ENCODE measurements around the gene PHF2. TPM values are rescaled to one million over a fixed set of nuclear protein-coding genes. Genes with fewer than 3 reads are reported as not detected.

Gene PHF2
- polyA plus RNA-seq, 4 donors = 8.6 to 21.2 (median 12.8) TPM

DNA sequence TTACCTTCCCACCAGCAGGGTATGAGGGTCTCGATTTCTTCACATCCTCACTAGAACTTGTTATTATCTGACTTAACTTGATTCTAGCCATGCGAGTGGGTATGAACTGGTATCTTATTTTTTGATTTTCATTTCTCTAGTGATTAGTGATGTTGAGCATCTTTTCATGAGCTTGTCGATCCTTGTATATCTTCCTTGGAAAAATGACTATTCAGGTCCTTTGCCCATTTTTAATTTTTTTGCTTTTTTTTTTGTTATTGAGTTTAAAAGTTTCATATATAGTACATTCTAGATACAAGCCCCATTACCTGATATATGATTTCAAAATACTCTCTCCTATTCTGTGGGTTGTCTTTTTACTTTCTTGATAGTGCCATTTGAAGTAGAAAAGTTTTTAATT, 61.5 kb downstream of the PHF2 start:
- Histone ChIP-seq H3K4me1 (ENCODE audit: control insufficient read depth in 3 of 3, insufficient read depth in 2 of 3, low read depth in 1 of 3, low read length in 2 of 3) (no peaks in the 10 kb centered on the region), H3K36me3 (ENCODE audit: control insufficient read depth in 3 of 3, insufficient read depth in 2 of 3, low read depth in 1 of 3, low read length in 3 of 3) (peaks cover 8 to 49% (median 18%) of the 10 kb centered on the region in 3 donors), H3K4me3 (ENCODE audit: low read depth in 1 of 3, low read length in 3 of 3) (no peak overlapping the region), H3K27ac (ENCODE audit: low read depth in 1 of 3, low read length in 2 of 3) (no peak overlapping the region), H3K9me3 (ENCODE audit: control insufficient read depth in 2 of 2, insufficient read depth in 1 of 2, low read depth in 1 of 2, low read length in 1 of 2) (peaks cover 0 to 17% of the 10 kb centered on the region in 2 donors), H3K27me3 (ENCODE audit: control insufficient read depth in 3 of 3, insufficient read depth in 3 of 3, low read length in 3 of 3) (no peaks in the 10 kb centered on the region)
- FAIRE-seq (no peak), DNase-seq (no peak)
- 86 to 95% (median 93%) methylated on average over 3 of the region's 3 CpGs for WGBS, 3 donors

DNA sequence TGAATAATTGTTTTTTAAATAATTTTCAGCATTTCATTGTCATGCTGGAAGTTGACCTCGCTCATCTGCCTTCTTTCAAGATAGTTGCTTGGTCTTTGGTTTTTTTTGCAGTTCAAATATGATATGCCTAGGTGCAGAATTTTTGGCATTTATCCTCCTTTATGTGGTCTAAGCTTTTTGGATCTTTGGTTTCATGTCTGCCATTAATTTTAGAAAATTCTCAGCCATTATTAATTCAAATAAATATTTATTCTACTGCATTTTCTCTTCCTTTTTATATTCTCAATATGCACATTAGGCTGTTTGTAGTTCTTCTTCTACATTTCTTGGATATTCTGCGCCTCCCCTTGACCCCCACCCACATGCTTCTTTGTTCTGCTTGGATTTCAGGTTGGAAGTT, 63.6 kb downstream of the PHF2 start:
- Histone ChIP-seq H3K27ac (ENCODE audit: low read depth in 1 of 3, low read length in 2 of 3) (no peak overlapping the region), H3K9me3 (ENCODE audit: control insufficient read depth in 2 of 2, insufficient read depth in 1 of 2, low read depth in 1 of 2, low read length in 1 of 2) (peaks cover 0 to 17% of the 10 kb centered on the region in 2 donors), H3K4me3 (ENCODE audit: low read depth in 1 of 3, low read length in 3 of 3) (no peak overlapping the region), H3K4me1 (ENCODE audit: control insufficient read depth in 3 of 3, insufficient read depth in 2 of 3, low read depth in 1 of 3, low read length in 2 of 3) (no peaks in the 10 kb centered on the region), H3K36me3 (ENCODE audit: control insufficient read depth in 3 of 3, insufficient read depth in 2 of 3, low read depth in 1 of 3, low read length in 3 of 3) (peaks cover 7 to 48% (median 20%) of the 10 kb centered on the region in 3 donors), H3K27me3 (ENCODE audit: control insufficient read depth in 3 of 3, insufficient read depth in 3 of 3, low read length in 3 of 3) (no peaks in the 10 kb centered on the region)
- no peak for DNase-seq
- 95 to 100% (median 97%) methylated on average over 2 of the region's 2 CpGs for WGBS, 3 donors
- no peak for FAIRE-seq

DNA sequence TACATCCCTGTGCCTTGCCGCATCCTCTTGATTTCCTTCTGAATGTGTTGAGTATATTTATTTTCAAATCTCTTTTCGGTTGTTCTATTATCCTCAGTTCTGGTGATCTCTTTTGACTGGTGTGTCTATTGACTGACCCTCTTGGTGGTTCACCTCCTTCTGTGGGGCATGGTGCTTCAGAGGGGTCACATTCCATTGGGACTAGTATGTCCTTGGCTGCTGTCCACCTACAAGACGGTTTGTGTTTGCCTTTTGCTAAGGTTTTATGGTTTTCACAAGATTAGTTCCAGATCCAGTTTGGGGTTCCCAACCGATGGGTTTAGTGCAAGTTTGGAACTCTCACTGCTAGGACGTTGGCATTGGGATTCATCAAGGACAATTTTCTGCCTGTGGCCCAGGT, 66.6 kb downstream of the PHF2 start:
- peaks cover 4 to 51% (median 13%) of the 10 kb centered on the region in 3 donors for H3K36me3 ChIP-seq (ENCODE audit: control insufficient read depth in 3 of 3, insufficient read depth in 2 of 3, low read depth in 1 of 3, low read length in 3 of 3)
- WGBS, 3 donors = 82 to 85% (median 84%) methylated on average over 5 of the region's 5 CpGs
- no peak for FAIRE-seq
- no peak overlapping the region for H3K27ac ChIP-seq (ENCODE audit: low read depth in 1 of 3, low read length in 2 of 3)
- H3K9me3 ChIP-seq (ENCODE audit: control insufficient read depth in 2 of 2, insufficient read depth in 1 of 2, low read depth in 1 of 2, low read length in 1 of 2) = peaks cover 0 to 8% of the 10 kb centered on the region in 2 donors
- no peaks in the 10 kb centered on the region for H3K27me3 ChIP-seq (ENCODE audit: control insufficient read depth in 3 of 3, insufficient read depth in 3 of 3, low read length in 3 of 3)
- H3K4me1 ChIP-seq (ENCODE audit: control insufficient read depth in 3 of 3, insufficient read depth in 2 of 3, low read depth in 1 of 3, low read length in 2 of 3) = no peaks in the 10 kb centered on the region
- no peak overlapping the region for H3K4me3 ChIP-seq (ENCODE audit: low read depth in 1 of 3, low read length in 3 of 3)
- no peak for DNase-seq

DNA sequence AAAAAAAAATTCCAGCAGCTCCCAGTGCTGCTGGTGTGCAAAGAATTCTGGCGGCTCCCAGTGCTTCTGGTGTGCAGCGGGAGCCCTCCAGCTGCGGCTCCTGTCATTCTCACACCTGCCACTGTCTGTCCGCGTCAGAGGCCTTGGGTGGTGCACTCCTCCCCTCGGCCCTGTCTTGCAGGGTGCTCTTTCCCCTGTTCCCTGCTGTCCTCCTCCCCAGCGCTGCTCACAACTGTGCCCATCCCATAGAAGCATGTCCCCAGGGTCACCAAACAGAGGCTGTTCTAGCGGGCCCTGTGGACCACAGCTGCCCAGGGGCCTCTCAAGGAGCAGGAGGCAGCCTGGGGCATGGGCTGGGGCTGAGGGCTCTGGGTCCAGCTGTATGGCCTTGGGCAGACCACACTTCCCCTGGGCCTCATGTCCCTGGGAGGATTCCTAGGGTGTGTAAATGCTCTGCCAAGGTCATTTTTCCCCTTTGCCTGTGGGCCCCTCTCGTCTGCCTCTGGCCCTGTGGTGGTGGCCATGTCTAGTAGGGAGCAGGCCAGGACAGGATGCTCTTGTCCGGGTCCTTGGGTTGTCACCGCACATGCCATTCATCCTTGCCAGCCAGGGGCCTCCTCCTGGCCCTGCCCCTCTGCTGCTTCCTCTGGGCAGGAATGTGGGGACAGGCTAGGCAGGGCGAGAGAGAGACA, 68.2 kb downstream of the PHF2 start:
- H3K36me3 ChIP-seq (ENCODE audit: control insufficient read depth in 3 of 3, insufficient read depth in 2 of 3, low read depth in 1 of 3, low read length in 3 of 3) = peaks cover 4 to 52% (median 14%) of the 10 kb centered on the region in 3 donors
- DNase-seq (no peak), FAIRE-seq (no peak)
- no peaks in the 10 kb centered on the region for H3K27me3 ChIP-seq (ENCODE audit: control insufficient read depth in 3 of 3, insufficient read depth in 3 of 3, low read length in 3 of 3)
- no peak overlapping the region for H3K27ac ChIP-seq (ENCODE audit: low read depth in 1 of 3, low read length in 2 of 3)
- 88 to 94% (median 92%) methylated on average over 12 of the region's 12 CpGs for WGBS, 3 donors
- no peak overlapping the region for H3K4me3 ChIP-seq (ENCODE audit: low read depth in 1 of 3, low read length in 3 of 3)
- H3K9me3 ChIP-seq (ENCODE audit: control insufficient read depth in 2 of 2, insufficient read depth in 1 of 2, low read depth in 1 of 2, low read length in 1 of 2) = peaks cover 0 to 2% of the 10 kb centered on the region in 2 donors
- H3K4me1 ChIP-seq (ENCODE audit: control insufficient read depth in 3 of 3, insufficient read depth in 2 of 3, low read depth in 1 of 3, low read length in 2 of 3) = no peaks in the 10 kb centered on the region

DNA sequence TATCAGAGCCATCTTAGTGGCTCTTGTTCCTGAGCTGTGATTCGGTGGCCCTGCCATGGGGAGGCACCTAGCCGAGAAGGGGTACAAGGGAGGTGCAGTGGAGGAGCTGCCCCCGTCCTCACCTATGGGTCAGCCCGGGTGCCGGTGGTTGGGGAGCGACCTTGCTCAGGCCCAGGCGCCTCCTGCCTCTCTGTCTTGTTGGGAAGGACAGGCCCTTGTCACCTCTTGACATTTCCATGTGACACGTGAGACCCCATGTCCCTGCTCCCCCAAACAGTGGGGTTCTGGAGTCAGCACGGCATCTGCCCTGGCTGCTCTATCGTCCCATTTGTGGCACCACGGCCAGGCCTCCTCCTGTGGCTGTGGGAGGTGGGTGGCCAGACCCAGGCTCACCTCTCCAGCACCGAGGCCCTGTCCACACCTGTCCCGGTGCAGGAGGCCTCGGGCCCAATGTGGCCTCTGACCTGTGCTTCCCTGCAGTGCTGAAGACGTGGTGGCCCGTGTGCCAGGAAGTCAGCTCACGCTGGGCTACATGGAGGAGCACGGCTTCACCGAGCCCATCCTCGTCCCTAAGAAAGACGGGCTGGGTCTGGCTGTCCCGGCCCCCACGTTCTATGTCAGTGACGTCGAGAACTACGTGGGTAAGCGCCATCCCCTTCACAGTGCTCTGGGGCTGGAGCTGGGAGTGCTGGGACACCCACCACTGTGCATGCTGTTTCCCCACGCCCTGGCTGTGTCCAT, 68.9 kb downstream of the PHF2 start:
- no peak overlapping the region for H3K27ac ChIP-seq (ENCODE audit: low read depth in 1 of 3, low read length in 2 of 3)
- DNase-seq (no peak), FAIRE-seq (no peak)
- no peak overlapping the region for H3K4me3 ChIP-seq (ENCODE audit: low read depth in 1 of 3, low read length in 3 of 3)
- no peaks in the 10 kb centered on the region for H3K27me3 ChIP-seq (ENCODE audit: control insufficient read depth in 3 of 3, insufficient read depth in 3 of 3, low read length in 3 of 3)
- H3K36me3 ChIP-seq (ENCODE audit: control insufficient read depth in 3 of 3, insufficient read depth in 2 of 3, low read depth in 1 of 3, low read length in 3 of 3) = peaks cover 5 to 57% (median 10%) of the 10 kb centered on the region in 3 donors
- no peaks in the 10 kb centered on the region for H3K9me3 ChIP-seq (ENCODE audit: control insufficient read depth in 2 of 2, insufficient read depth in 1 of 2, low read depth in 1 of 2, low read length in 1 of 2)
- 94 to 95% (median 95%) methylated on average over 28 of the region's 28 CpGs for WGBS, 3 donors
- no peaks in the 10 kb centered on the region for H3K4me1 ChIP-seq (ENCODE audit: control insufficient read depth in 3 of 3, insufficient read depth in 2 of 3, low read depth in 1 of 3, low read length in 2 of 3)

DNA sequence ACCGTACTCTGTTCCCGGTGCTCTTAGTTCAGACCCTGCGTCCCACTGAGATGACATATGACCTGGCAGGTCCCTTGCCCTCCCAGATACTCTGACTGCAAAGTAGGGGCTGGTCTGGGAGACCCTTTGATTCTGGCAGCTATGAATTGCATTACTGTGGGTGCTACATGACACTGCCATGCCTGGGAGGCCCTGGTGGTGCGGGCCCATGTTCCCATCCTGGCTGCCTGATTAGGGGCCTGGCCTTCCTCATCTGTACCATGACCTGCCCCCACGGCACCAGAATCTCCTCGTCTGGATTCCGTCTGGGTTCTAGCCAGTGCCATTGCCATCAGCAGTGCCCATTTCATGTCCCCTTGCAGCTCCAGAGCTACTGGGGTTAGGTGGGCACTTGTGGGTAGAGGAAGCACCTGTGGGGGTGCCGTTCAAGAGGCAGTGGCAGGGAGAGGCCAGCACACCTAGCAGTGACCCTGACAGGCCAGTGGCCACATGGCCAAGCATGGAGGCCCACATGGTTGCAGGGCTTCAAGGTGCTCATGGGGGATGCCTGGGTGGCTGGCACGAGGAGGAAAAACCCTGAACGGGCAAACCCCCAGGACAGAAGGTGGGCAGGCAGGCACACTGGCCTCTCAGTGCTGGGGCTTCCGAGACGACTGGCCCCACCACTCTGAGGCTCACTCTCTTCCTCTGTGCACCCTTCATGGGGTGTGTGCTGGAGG, 69.7 kb downstream of the PHF2 start:
- H3K4me3 ChIP-seq (ENCODE audit: low read depth in 1 of 3, low read length in 3 of 3) = no peak overlapping the region
- H3K4me1 ChIP-seq (ENCODE audit: control insufficient read depth in 3 of 3, insufficient read depth in 2 of 3, low read depth in 1 of 3, low read length in 2 of 3) = no peaks in the 10 kb centered on the region
- FAIRE-seq (no peak), DNase-seq (no peak)
- 93 to 95% (median 93%) methylated on average over 12 of the region's 12 CpGs for WGBS, 3 donors
- peaks cover 5 to 64% (median 10%) of the 10 kb centered on the region in 3 donors for H3K36me3 ChIP-seq (ENCODE audit: control insufficient read depth in 3 of 3, insufficient read depth in 2 of 3, low read depth in 1 of 3, low read length in 3 of 3)
- no peaks in the 10 kb centered on the region for H3K9me3 ChIP-seq (ENCODE audit: control insufficient read depth in 2 of 2, insufficient read depth in 1 of 2, low read depth in 1 of 2, low read length in 1 of 2)
- H3K27ac ChIP-seq (ENCODE audit: low read depth in 1 of 3, low read length in 2 of 3) = no peak overlapping the region
- H3K27me3 ChIP-seq (ENCODE audit: control insufficient read depth in 3 of 3, insufficient read depth in 3 of 3, low read length in 3 of 3) = no peaks in the 10 kb centered on the region

DNA sequence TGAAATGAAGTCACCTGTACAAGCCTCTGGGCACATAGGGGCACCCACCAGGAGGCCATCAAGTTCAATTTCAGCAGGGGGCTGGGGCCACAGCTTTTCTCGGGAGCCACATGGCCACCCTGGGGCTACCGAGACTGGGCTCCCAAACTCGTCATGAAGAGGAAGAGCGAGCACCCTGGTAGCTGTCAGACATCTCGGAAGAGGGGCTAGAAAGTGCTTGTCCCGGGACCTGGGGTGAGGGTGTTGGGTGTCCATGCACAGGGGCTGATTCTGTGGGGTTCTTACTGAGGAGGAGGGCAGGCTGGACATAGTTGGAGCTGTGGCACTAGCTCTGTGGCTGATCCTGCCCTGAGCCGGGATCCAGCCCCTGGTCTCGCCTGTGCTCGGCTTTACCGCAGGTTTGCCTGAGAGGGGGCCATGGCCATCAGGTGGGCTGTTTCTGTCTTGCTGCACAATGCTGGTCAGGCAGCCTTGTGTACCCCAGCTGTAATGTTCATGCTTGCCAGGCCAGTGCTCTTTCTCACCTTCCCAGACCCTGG, 70.3 kb downstream of the PHF2 start:
- H3K4me3 ChIP-seq (ENCODE audit: low read depth in 1 of 3, low read length in 3 of 3) = no peak overlapping the region
- no peak for DNase-seq
- WGBS, 3 donors = 93 to 97% (median 95%) methylated on average over 10 of the region's 10 CpGs
- H3K9me3 ChIP-seq (ENCODE audit: control insufficient read depth in 2 of 2, insufficient read depth in 1 of 2, low read depth in 1 of 2, low read length in 1 of 2) = no peaks in the 10 kb centered on the region
- H3K4me1 ChIP-seq (ENCODE audit: control insufficient read depth in 3 of 3, insufficient read depth in 2 of 3, low read depth in 1 of 3, low read length in 2 of 3) = no peaks in the 10 kb centered on the region
- H3K27ac ChIP-seq (ENCODE audit: low read depth in 1 of 3, low read length in 2 of 3) = no peak overlapping the region
- peaks cover 5 to 70% (median 8%) of the 10 kb centered on the region in 3 donors for H3K36me3 ChIP-seq (ENCODE audit: control insufficient read depth in 3 of 3, insufficient read depth in 2 of 3, low read depth in 1 of 3, low read length in 3 of 3)
- H3K27me3 ChIP-seq (ENCODE audit: control insufficient read depth in 3 of 3, insufficient read depth in 3 of 3, low read length in 3 of 3) = no peaks in the 10 kb centered on the region
- FAIRE-seq = no peak

DNA sequence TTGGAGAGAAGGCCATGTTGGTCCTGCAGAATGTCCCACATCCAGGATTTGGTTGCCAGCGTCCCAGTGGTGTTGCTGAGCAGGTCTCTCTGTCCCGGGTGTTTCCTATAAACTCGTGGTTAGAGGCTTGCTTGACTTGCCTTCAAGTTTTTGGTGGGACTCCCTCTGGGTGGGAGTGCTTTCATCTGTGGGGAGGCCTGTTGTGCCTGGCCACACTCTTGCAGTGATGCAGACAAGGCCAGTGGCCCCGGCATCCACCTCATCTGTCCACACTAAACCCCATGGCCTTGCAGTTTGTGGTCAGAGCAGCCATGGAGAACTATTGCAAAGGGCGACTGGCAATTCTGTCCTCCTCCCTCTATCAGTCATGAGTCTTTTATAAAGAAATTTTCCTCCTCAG, 71.8 kb downstream of the PHF2 start:
- H3K27me3 ChIP-seq (ENCODE audit: control insufficient read depth in 3 of 3, insufficient read depth in 3 of 3, low read length in 3 of 3) = no peaks in the 10 kb centered on the region
- no peaks in the 10 kb centered on the region for H3K9me3 ChIP-seq (ENCODE audit: control insufficient read depth in 2 of 2, insufficient read depth in 1 of 2, low read depth in 1 of 2, low read length in 1 of 2)
- FAIRE-seq (no peak), DNase-seq (no peak)
- no peak overlapping the region for H3K27ac ChIP-seq (ENCODE audit: low read depth in 1 of 3, low read length in 2 of 3)
- H3K36me3 ChIP-seq (ENCODE audit: control insufficient read depth in 3 of 3, insufficient read depth in 2 of 3, low read depth in 1 of 3, low read length in 3 of 3) = peaks cover 5 to 80% (median 5%) of the 10 kb centered on the region in 3 donors
- H3K4me3 ChIP-seq (ENCODE audit: low read depth in 1 of 3, low read length in 3 of 3) = no peak overlapping the region
- WGBS, 3 donors = 87 to 94% (median 93%) methylated on average over 5 of the region's 5 CpGs
- no peaks in the 10 kb centered on the region for H3K4me1 ChIP-seq (ENCODE audit: control insufficient read depth in 3 of 3, insufficient read depth in 2 of 3, low read depth in 1 of 3, low read length in 2 of 3)

Data from small intestine (tissue), 7 donors.